Omental fat pad (tissue), 4 donors: ENCODE measurements around the gene BCAS1. TPM values are rescaled to one million over a fixed set of nuclear protein-coding genes. Genes with fewer than 3 reads are reported as not detected.

Experiments
- ATAC-seq: fragments of 150-250 bp; one replicate; pipeline ENCODE4 v1.9.1; 2016; ENCODE audit warnings: mild to moderate bottlenecking, moderate library complexity; ENCODE audit not compliant: low FRiP score
- DNase-seq: peaks from one replicate; pipeline ENCODE4 v3.0.0-alpha.2; 2019; ENCODE audit warnings: low spot score
- CTCF ChIP-seq, 3 donors: fragments of 450-650 bp; IDR thresholded peaks; one replicate each; pipeline ENCODE4 v1.5.1; 2016 to 2017; ENCODE audit warnings: antibody characterized with exemption in 3 of 3, mild to moderate bottlenecking in 3 of 3, moderate library complexity in 2 of 3
- total RNA-seq, 4 donors: library from RNA; depleted of rRNA; stranded (reverse); fragments of >200 nt; gene quantifications; one replicate each; pipeline ENCODE4 v1.1.0, GENCODE V29; 2016

The BCAS1 gene
- total RNA-seq, 4 donors from 2014 or later: 0.50 to 2.2 (median 0.56) TPM; not detected in 1

- no peak for TF ChIP-seq CTCF (IDR thresholded peaks at IDR 0.05)
- DNase-seq (no peak), ATAC-seq (no peak)
Measured at GRCh38 chr20:53941680-53942471, 128.5 kb downstream of the BCAS1 start.

DNA sequence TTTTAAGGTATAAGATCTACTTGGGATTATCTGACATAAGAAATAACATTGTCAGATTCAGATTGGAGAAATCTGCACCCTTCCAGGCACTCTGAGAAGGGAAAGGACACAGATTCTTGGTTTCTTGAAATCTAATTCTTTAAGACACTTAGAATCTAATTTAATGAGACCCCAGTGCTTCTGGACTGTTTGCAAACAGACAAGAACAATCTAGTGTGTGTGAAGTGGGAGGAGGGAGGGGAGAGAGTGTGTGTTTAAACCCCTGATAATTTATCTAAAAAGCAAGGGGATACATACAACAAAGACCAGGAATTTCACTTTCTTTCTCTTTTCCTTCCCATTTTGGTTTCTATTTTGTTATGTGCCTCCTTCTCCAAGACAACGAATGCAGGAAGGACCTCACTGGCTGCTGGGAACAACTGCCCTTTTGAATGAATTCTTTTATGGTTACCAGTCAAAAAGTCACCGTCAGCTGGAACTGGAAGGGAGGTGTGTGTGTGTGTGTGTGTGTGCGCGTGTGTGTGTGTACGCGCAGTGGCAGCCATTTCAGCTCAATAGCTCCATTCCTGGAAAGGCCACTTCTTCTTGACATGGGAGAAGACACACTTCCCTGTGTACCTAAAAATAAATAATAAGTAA, 129.4 kb downstream of the BCAS1 start:
- TF ChIP-seq CTCF (IDR thresholded peaks at IDR 0.05): no peak
- ATAC-seq: no peak
- DNase-seq: no peak

DNA sequence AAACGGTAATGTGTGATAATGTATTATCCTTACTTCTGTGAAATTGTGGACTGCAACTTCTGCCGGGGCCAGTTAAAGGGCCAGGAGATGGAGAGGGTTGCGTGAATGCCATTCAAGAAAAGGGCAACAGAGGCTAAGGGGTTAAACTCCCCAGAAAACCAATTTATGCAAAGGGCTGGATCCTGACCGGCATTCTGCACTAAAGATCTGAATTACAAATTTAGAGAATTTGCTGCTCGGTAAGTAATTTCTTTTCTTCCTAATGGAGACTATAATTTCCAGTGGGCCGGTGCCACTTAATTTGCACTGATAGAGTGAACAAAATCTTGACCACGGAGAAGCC, 130.1 kb downstream of the BCAS1 start:
- no peak for TF ChIP-seq CTCF (IDR thresholded peaks at IDR 0.05)
- DNase-seq: no peak
- no peak for ATAC-seq

DNA sequence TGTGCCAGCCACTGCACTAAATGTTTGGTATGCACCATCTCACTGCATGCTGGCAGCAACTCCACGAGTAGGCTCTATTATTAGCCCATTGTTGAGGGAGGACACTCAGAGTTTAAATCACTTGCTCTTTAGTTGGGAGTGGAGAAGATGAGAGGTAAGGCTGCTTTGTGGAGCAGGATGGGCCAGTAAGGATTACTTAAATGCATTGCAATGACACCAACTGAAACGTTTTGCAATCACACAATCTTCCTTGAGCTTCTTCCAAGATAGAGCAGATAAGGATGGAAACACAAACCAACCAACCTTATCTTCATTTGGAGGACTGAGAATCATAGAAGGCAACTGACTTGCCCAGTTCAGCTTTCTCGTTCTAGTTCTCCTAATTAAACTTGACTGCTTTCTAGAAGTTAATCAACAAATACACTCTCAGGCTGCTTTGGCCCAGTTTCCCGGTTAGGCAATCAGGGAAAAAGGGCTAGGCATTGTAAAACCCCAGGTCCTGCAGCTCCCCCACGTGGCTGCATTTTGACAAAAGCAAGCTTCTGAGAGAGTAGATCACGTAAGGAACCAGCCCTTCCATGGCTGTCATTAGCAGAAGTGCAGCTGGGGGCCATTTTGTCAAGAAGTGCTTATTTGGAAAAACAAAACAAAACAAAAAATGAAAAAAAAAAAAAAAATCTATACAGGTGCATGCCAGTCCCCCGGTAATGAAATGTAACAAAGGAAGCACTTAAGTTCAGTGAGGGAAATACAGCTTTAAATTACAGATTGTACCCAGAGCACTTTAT, 130.6 kb downstream of the BCAS1 start:
- DNase-seq (peak; percentile 94), ATAC-seq (peak; percentile 82)
- peak in 1 of 3 donors; percentile 74 for TF ChIP-seq CTCF (IDR thresholded peaks at IDR 0.05)

DNA sequence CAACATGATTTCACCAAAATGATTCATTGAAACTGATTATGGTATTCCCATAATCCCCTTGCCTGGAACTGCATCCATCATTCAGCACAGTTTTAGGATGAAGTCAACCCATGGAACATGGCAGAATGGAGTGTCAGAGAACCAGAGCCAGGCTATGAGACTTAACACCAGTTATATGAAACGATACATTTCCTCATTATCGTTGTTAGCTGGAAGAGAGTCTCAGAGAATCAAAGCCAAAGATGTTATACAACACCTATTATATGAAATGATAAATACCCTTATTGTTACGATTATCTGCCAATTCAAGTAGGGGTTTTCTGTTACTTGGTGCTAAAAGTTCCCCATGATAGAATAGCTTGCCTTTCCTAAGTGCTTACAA, 131.2 kb downstream of the BCAS1 start:
- no peak for TF ChIP-seq CTCF (IDR thresholded peaks at IDR 0.05)
- no peak for ATAC-seq

DNA sequence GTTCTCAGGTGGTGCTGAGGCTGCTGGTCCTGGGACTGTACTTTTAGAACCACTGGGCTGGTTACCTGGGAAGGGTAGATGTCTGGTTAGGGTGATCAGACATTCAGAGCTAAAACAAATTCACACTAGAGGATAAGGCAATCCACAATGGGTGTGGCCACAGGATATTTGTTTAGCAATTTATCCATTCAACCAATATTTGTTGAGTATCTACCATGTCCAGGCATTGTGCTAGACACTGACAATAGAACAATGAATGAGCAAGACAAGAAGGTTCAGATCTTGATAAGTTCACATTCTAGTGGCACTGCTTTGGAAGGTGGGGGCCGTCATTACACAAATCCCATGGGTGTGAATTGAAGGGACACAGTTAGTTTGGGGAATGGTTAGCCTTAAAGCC, 131.7 kb downstream of the BCAS1 start:
- no peak for TF ChIP-seq CTCF (IDR thresholded peaks at IDR 0.05)
- DNase-seq (no peak), ATAC-seq (no peak)

More for the DNA sequence above, 131.2 kb downstream of the BCAS1 start:
- DNase-seq: no peak
